ENCODE results near the gene PBX2. TPM values are rescaled to one million over a fixed set of nuclear protein-coding genes. Genes with fewer than 3 reads are reported as not detected.

The PBX2 gene
- total and polyA plus RNA-seq, 11 donors = 25.3 to 60.4 (median 39.7) TPM

GRCh38 chr6:32226434-32226833 is 36.4 kb upstream of the PBX2 start:
- TF ChIP-seq POLR2A (IDR thresholded peaks at IDR 0.05) (no peak), CTCF (IDR thresholded peaks at IDR 0.05) (no peak)
- no peaks in the 10 kb centered on the region for H3K27me3 ChIP-seq
- 94 to 98% (median 96%) methylated on average over 7 of the region's 7 CpGs for WGBS, 4 donors
- peaks cover 0 to 6% (median 0%) of the 10 kb centered on the region in 12 donors for H3K4me1 ChIP-seq
- intact Hi-C loops (cut with DNase I) = no loop called here
- H3K9me3 ChIP-seq = no peaks in the 10 kb centered on the region
- DNase-seq (no peak), ATAC-seq (no peak)
- no peak overlapping the region for H3K4me3 ChIP-seq
- peaks cover 0 to 7% (median 0%) of the 10 kb centered on the region in 9 donors for H3K36me3 ChIP-seq
- peak overlapping the region in 1 of 12 donors; percentile 32 for H3K27ac ChIP-seq

- DNase-seq (no peak), ATAC-seq (no peak)
- Histone ChIP-seq H3K27ac (peak overlapping the region in 11 of 12 donors; percentile 32 to 98 (median 92)), H3K4me1 (peaks cover 0 to 6% (median 0%) of the 10 kb centered on the region in 12 donors), H3K36me3 (peaks cover 0 to 24% (median 4%) of the 10 kb centered on the region in 9 donors), H3K27me3 (no peaks in the 10 kb centered on the region), H3K4me3 (no peak overlapping the region), H3K9me3 (no peaks in the 10 kb centered on the region)
- intact Hi-C loops (cut with DNase I) = no loop called here
- TF ChIP-seq POLR2A (IDR thresholded peaks at IDR 0.05) (no peak), CTCF (IDR thresholded peaks at IDR 0.05) (no peak)
- 71 to 85% (median 81%) methylated on average over 2 of the region's 2 CpGs for WGBS, 4 donors
Observed at GRCh38 chr6:32224696-32225095, 34.7 kb upstream of the PBX2 start.

- intact Hi-C loops (cut with DNase I) = no loop called here
- peak within 1 kb of the TSS; percentile 73 to 98 (median 92) for H3K27ac ChIP-seq
- H3K27me3 ChIP-seq = no peaks in the 10 kb centered on the region
- ATAC-seq (peak; percentile 65 to 90 (median 78)), DNase-seq (peak in 4 of 5 donors; percentile 50 to 74 (median 68))
- H3K4me3 ChIP-seq = peak within 1 kb of the TSS; percentile 14 to 66 (median 52)
- peak in 1 of 2 donors; percentile 38 for TF ChIP-seq POLR2A (IDR thresholded peaks at IDR 0.05)
- no peak for TF ChIP-seq CTCF (IDR thresholded peaks at IDR 0.05)
- H3K36me3 ChIP-seq = peaks cover 0 to 34% (median 8%) of the 10 kb centered on the region in 9 donors
- no peaks in the 10 kb centered on the region for H3K9me3 ChIP-seq
- 38 to 51% (median 43%) methylated on average over 20 of the region's 20 CpGs for WGBS, 4 donors
- H3K4me1 ChIP-seq = peaks cover 0 to 6% (median 0%) of the 10 kb centered on the region in 12 donors
Observed at GRCh38 chr6:32223258-32224235, 33.5 kb upstream of the PBX2 start, which contains the start of gene NOTCH4. Gene NOTCH4 (minus strand): TSS chr6:32224067. CDS start chr6:32223928, 139 bp downstream.

Data from heart left ventricle (tissue), 16 donors.